RWPE1 (cell line): Measurements from ENCODE around the gene DAGLA.

Source experiments
- CTCF ChIA-PET: fragments of 350-600 bp; sonication (Branson Sonifier 250); formaldehyde crosslinking; extraction: SDS; loops from one replicate; lab custom pipeline; 2021; lab: Yijun Ruan, JAX
- POLR2A ChIA-PET: fragments of 400-600 bp; formaldehyde crosslinking; extraction: SDS; loops from one replicate; lab custom pipeline; 2020; ENCODE audit warnings: antibody characterized with exemption; ENCODE audit not compliant: low non-redundant PET; lab: Yijun Ruan, JAX
- DNase-seq: peaks from one replicate; pipeline ENCODE4 v3.0.0; 2012; ENCODE audit warnings: low spot score
- H3K27ac ChIP-seq: fragments of 450-650 bp; 2 replicates; pipeline ENCODE4 v1.5.1; 2017
- TF ChIP-seq, protein P1 (sequence below): fragments of 450-650 bp; conservative IDR thresholded peaks from 2 replicates; pipeline ENCODE4 v1.5.1; 2017; ENCODE audit warnings: low read depth, mild to moderate bottlenecking

DAGLA gene

DNA sequence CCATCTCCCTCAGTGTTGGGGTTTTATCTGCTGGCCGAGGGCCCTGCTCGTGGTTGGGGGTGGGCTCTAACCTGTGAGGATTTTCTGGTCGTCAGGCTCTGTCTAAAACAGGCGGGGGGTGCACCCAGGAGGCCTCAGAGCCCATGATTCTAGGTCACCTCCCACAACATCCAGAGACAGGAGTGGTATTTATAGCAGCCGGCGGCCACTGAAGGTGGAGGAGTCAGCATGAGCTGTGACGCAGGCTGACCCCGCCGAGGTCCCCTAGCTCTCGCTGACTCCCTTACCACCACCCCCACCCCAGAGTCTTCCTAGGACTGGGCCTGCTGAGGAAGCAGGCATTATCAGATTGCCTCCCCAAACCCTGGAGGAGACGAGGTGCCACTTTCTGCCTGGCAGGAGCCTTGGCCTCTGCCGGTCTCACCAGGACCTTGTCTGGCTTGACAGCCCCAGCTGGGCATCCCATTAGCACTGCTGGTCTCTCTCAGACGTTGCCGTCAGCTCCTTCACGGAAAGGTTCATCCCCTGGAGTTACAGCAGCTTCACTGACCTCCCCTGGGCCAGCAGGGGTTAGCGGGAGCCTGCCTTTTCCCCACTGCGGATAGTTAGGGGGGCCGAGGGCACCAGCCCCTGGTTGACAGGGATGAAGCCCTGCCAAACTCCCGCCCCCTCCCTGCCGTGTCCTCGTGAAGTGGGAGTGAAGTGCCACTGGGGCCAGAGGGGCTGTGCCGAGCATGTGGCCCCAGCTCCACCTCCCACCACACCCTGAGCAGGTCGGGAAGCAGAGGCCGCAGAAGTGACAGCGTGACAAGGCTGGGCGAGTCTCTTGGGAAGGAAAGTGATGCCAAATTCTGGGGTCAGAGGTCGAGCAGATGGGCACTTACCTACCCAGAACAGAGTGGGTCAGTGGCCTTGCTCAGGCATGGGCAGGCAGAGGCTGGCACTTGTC, 26.5 kb downstream of the DAGLA start:
- ChIA-PET CTCF (interaction anchor here (0.7 to 0.8 kb wide), 3 partner anchors 41 to 99 kb away, joined by 3 to 4 read pairs (median 3); no protein-coding TSS in a partner anchor), POLR2A (no interaction called here)
- TF ChIP-seq, protein P1, sequence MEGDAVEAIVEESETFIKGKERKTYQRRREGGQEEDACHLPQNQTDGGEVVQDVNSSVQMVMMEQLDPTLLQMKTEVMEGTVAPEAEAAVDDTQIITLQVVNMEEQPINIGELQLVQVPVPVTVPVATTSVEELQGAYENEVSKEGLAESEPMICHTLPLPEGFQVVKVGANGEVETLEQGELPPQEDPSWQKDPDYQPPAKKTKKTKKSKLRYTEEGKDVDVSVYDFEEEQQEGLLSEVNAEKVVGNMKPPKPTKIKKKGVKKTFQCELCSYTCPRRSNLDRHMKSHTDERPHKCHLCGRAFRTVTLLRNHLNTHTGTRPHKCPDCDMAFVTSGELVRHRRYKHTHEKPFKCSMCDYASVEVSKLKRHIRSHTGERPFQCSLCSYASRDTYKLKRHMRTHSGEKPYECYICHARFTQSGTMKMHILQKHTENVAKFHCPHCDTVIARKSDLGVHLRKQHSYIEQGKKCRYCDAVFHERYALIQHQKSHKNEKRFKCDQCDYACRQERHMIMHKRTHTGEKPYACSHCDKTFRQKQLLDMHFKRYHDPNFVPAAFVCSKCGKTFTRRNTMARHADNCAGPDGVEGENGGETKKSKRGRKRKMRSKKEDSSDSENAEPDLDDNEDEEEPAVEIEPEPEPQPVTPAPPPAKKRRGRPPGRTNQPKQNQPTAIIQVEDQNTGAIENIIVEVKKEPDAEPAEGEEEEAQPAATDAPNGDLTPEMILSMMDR: no peak
- H3K27ac ChIP-seq: peak overlapping the region; percentile 57
- DNase-seq: no peak

- CTCF ChIA-PET: interaction anchor here (0.6 to 0.7 kb wide), 2 partner anchors 69 to 77 kb away, joined by 3 read pairs; no protein-coding TSS in a partner anchor
- POLR2A ChIA-PET: no interaction called here
- DNase-seq: no peak
- TF ChIP-seq, protein P1: no peak
- peak overlapping the region; percentile 57 for H3K27ac ChIP-seq
Observed at GRCh38 chr11:61707574-61707973, 27.4 kb downstream of the DAGLA start.

DNA sequence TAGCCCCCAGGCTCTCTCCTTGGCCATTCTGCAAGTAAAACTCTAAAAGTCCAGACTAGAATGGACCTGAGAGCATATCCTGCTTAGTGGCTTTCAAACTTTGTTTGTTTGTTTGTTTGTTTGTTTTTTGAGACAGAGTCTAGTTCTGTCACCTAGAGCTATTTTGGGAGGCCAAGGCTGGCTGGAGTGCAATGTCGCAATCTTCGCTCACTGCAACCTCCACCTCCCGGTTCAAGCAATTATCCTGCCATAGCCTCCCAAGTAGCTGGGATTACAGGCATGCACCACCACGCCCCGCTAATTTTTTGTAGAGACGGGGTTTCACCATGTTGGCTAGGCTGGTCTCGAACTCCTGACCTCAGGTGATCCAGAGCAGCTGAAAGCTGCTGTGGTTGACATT, 28.9 kb downstream of the DAGLA start:
- POLR2A ChIA-PET: no interaction called here
- CTCF ChIA-PET: no interaction called here
- TF ChIP-seq, protein P1: no peak
- H3K27ac ChIP-seq: no peak overlapping the region
- DNase-seq: no peak

GRCh38 chr11:61709572-61709971, 29.4 kb downstream of the DAGLA start:
- ChIA-PET CTCF (no interaction called here), POLR2A (no interaction called here)
- TF ChIP-seq, protein P1: no peak
- DNase-seq: no peak
- H3K27ac ChIP-seq: no peak overlapping the region

DNA sequence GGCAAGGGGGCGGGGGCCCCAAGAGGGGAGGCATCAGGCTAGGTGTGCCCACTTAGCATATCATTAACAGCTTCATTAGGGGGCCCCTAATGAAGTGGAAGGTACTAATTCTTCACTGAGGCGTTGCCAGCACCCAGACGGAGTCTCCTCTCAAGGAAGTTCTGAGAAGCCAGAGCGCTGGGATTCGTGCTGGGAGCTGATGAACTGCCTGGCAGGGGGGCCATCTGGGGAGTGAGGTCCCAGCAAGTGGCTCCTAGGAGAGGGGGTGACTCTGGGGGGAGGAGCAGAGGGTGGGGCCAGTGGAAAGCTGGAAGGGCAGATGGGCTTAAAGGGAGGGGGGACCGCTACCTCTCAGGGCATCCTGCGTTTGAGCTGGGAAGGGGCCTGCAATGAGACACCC, 29.8 kb downstream of the DAGLA start:
- ChIA-PET CTCF (interaction anchor here (0.6 to 1.4 kb wide), 3 partner anchors 9 to 42 kb away, joined by 3 to 4 read pairs (median 3); no protein-coding TSS in a partner anchor), POLR2A (no interaction called here)
- no peak for DNase-seq
- H3K27ac ChIP-seq: no peak overlapping the region
- TF ChIP-seq, protein P1: no peak

GRCh38 chr11:61711037-61711436, 30.8 kb downstream of the DAGLA start:
- ChIA-PET CTCF (interaction anchor here (0.6 to 1.4 kb wide), 2 partner anchors 22 to 160 kb away, joined by 4 read pairs; no protein-coding TSS in a partner anchor), POLR2A (no interaction called here)
- TF ChIP-seq, protein P1: no peak

More at GRCh38 chr11:61711037-61711436, 30.8 kb downstream of the DAGLA start:
- DNase-seq: no peak
- no peak overlapping the region for H3K27ac ChIP-seq
